Uterus (tissue), 4 donors: ENCODE results near the gene ZSCAN12. TPM values are rescaled to one million over a fixed set of nuclear protein-coding genes. Genes with fewer than 3 reads are reported as not detected.
A peak's percentile ranks its signal among the peaks of the same experiment; 100 is the strongest.

ENCODE experiments used
- DNase-seq, 2 donors: peaks; one replicate each; pipeline ENCODE4 v3.0.0-alpha.2; 2019 to 2020
- H3K27ac ChIP-seq, 2 donors: fragments of 200-600 bp; sonication (generic); 1 replicate in 1 of 2; 2 replicates in 1 of 2; pipeline ENCODE4 v1.5.1; 2016 to 2018
- H3K27me3 ChIP-seq, 2 donors: fragments of 200-600 bp; sonication (generic); one replicate each; pipeline ENCODE4 v1.5.1; 2018 to 2019; ENCODE audit warnings: control low read depth in 1 of 2
- H3K36me3 ChIP-seq, 2 donors: fragments of 200-600 bp; sonication (generic); one replicate each; pipeline ENCODE4 v1.5.1; 2019; ENCODE audit warnings: control low read depth in 1 of 2
- H3K4me1 ChIP-seq, 2 donors: fragments of 200-600 bp; sonication (generic); one replicate each; pipeline ENCODE4 v1.5.1; 2018 to 2019; ENCODE audit warnings: control low read depth in 1 of 2
- H3K4me3 ChIP-seq, 2 donors: fragments of 200-600 bp; sonication (generic); 1 replicate in 1 of 2; 2 replicates in 1 of 2; pipeline ENCODE4 v1.5.1; 2018 to 2019; ENCODE audit warnings: mild to moderate bottlenecking in 1 of 2
- H3K9me3 ChIP-seq, 2 donors: fragments of 200-600 bp; sonication (generic); one replicate each; pipeline ENCODE4 v1.5.1; 2019; ENCODE audit warnings: control low read depth in 1 of 2
- POLR2A ChIP-seq, 2 donors: fragments of 450-650 bp; IDR thresholded peaks; one replicate each; pipeline ENCODE4 v1.6.1; 2016; ENCODE audit warnings: antibody characterized with exemption in 2 of 2, mild to moderate bottlenecking in 1 of 2, moderate library complexity in 1 of 2
- intact Hi-C: fragments of 100-400 bp; cut with DNase I; formaldehyde crosslinking; loops from one replicate; pipeline ENCODE4 v1.15.1; 2023; ENCODE audit warnings: low total_unique reads
- total RNA-seq, 4 donors: library from RNA; depleted of rRNA in 3 of 4; stranded (reverse); fragments of >200 nt in 3 of 4; gene quantifications; one replicate each; pipeline versions ENCODE4 v1.1.0 to v1.2.4, GENCODE V29; 2014 to 2023
- TF ChIP-seq, protein P1 (sequence below), 4 experiments: fragments of 200-600 bp in 2 of 4; fragments of 450-650 bp in 2 of 4; sonication (generic) in 2 of 4; IDR thresholded peaks; one replicate each; pipeline ENCODE4 v1.5.1; 2016 to 2019; ENCODE audit warnings: antibody characterized with exemption in 4 of 4, mild to moderate bottlenecking in 2 of 4, moderate library complexity in 1 of 4
- donor health status: DM: yes; HTN: yes; CAD: no.

Gene ZSCAN12
- total RNA-seq, 4 donors from 2014 or later = 3.8 to 22.2 (median 8.4) TPM

DNA sequence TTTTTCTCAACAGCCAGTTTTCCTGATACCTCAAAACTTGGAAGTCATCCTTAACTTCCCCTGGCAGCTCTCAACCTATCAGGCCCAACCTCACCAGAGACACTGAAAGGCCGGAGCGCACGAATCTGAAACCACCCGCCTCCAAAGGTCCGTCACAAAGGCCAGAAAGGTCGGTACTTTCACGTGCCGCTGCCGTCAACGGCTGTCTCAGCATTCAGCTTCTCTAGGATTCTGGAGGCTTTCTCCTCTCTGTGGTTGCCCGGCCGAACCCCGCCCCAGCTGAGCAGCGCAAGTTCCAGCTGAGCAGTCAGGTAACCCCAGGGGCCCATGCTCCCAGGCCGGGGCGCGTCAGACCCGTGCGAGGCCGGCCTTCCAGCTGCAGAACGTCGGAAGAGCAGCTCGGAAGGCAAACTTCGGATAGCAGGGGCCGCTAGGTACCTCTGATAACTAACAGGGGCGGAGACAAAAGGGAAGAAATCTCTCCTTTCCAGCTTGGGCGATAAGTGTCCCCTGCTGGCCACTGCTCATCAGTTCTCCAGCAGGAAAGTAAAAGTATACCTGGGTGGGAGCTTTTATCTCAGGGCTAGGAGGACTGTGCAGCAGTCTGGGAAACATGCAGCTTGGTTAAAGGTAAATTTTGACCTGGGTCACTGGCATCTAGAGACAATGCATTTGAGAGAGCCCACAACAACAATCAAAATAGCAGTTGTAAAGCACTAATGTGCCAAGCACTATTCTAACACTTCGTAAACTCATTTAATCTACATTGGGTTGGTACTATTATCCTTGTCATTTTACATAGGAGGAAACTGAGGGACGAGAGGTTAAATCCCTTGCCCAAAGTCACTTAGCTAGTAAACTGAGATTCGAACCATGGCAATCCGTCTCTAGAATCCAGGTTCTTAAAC lies 16.1 kb downstream of the ZSCAN12 start:
- H3K9me3 ChIP-seq = peaks cover 0 to 6% of the 10 kb centered on the region in 2 donors
- peak overlapping the region; percentile 39 to 44 for H3K4me3 ChIP-seq
- no peaks in the 10 kb centered on the region for H3K36me3 ChIP-seq
- H3K27me3 ChIP-seq = no peaks in the 10 kb centered on the region
- peak overlapping the region; percentile 72 to 82 for H3K27ac ChIP-seq
- H3K4me1 ChIP-seq = no peaks in the 10 kb centered on the region
- TF ChIP-seq, protein P1, sequence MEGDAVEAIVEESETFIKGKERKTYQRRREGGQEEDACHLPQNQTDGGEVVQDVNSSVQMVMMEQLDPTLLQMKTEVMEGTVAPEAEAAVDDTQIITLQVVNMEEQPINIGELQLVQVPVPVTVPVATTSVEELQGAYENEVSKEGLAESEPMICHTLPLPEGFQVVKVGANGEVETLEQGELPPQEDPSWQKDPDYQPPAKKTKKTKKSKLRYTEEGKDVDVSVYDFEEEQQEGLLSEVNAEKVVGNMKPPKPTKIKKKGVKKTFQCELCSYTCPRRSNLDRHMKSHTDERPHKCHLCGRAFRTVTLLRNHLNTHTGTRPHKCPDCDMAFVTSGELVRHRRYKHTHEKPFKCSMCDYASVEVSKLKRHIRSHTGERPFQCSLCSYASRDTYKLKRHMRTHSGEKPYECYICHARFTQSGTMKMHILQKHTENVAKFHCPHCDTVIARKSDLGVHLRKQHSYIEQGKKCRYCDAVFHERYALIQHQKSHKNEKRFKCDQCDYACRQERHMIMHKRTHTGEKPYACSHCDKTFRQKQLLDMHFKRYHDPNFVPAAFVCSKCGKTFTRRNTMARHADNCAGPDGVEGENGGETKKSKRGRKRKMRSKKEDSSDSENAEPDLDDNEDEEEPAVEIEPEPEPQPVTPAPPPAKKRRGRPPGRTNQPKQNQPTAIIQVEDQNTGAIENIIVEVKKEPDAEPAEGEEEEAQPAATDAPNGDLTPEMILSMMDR (IDR thresholded peaks at IDR 0.05) = peak in 3 of 4 experiments; percentile 23 to 40 (median 32)
- peak; percentile 23 to 24 for TF ChIP-seq POLR2A (IDR thresholded peaks at IDR 0.05)
- intact Hi-C loops = no loop called here
- peak; percentile 80 to 85 for DNase-seq

DNA sequence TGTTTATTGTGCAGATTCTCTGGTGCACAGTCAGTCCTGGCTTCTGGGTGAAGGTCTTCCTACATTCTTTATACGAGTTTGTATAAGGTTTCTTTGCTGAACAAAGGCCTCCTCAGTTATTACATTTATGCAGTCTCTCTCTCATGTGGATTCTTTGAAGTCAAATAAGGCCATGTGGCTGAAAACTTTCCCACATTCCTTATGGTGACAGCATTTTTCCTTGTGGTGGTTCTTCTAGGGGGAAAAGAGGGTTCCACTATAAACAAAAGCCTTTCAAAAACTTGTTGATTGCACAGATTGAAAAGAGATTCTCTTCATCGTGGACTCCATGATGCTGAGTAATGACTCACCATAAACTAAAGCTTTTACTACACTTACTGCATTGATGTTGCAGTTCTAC lies 19.2 kb downstream of the ZSCAN12 start:
- H3K36me3 ChIP-seq = no peaks in the 10 kb centered on the region
- no peak overlapping the region for H3K4me3 ChIP-seq
- H3K4me1 ChIP-seq = no peaks in the 10 kb centered on the region
- H3K27ac ChIP-seq = no peak overlapping the region
- no peaks in the 10 kb centered on the region for H3K27me3 ChIP-seq
- intact Hi-C loops = no loop called here
- no peak for DNase-seq
- TF ChIP-seq, protein P1 (IDR thresholded peaks at IDR 0.05) = no peak
- TF ChIP-seq POLR2A (IDR thresholded peaks at IDR 0.05) = no peak
- peaks cover 0 to 9% of the 10 kb centered on the region in 2 donors for H3K9me3 ChIP-seq

- H3K9me3 ChIP-seq = peaks cover 0 to 9% of the 10 kb centered on the region in 2 donors
- no peak overlapping the region for H3K4me3 ChIP-seq
- no peak overlapping the region for H3K27ac ChIP-seq
- H3K4me1 ChIP-seq = no peaks in the 10 kb centered on the region
- no peaks in the 10 kb centered on the region for H3K27me3 ChIP-seq
- intact Hi-C loops = no loop called here
- no peaks in the 10 kb centered on the region for H3K36me3 ChIP-seq
- TF ChIP-seq POLR2A (IDR thresholded peaks at IDR 0.05) = no peak
- TF ChIP-seq, protein P1 (IDR thresholded peaks at IDR 0.05) = no peak
- no peak for DNase-seq
These were observed 20.9 kb downstream of the ZSCAN12 start for GRCh38 chr6:28378644-28379043.

GRCh38 chr6:28377879-28378278 lies 21.7 kb downstream of the ZSCAN12 start:
- Histone ChIP-seq H3K27ac (no peak overlapping the region), H3K4me3 (no peak overlapping the region), H3K36me3 (no peaks in the 10 kb centered on the region), H3K4me1 (no peaks in the 10 kb centered on the region), H3K9me3 (peaks cover 0 to 9% of the 10 kb centered on the region in 2 donors), H3K27me3 (no peaks in the 10 kb centered on the region)
- no peak for DNase-seq
- intact Hi-C loops = no loop called here
- no peak for TF ChIP-seq POLR2A (IDR thresholded peaks at IDR 0.05)
- TF ChIP-seq, protein P1 (IDR thresholded peaks at IDR 0.05) = no peak

GRCh38 chr6:28373925-28374324 lies 25.6 kb downstream of the ZSCAN12 start:
- intact Hi-C loops = no loop called here
- Histone ChIP-seq H3K4me3 (no peak overlapping the region), H3K4me1 (no peaks in the 10 kb centered on the region), H3K9me3 (peaks cover 0 to 7% of the 10 kb centered on the region in 2 donors), H3K36me3 (no peaks in the 10 kb centered on the region), H3K27ac (no peak overlapping the region), H3K27me3 (no peaks in the 10 kb centered on the region)
- DNase-seq = no peak
- TF ChIP-seq POLR2A (IDR thresholded peaks at IDR 0.05) = no peak
- TF ChIP-seq, protein P1 (IDR thresholded peaks at IDR 0.05) = no peak
